HG02571 (cell line): ENCODE results near the gene TRMT11.
"Not testable (repeated sequence)": the region's sequence is repeated elsewhere in the genome, so short reads cannot be mapped to it uniquely, and the experiment has no call there.

Source experiments
- ATAC-seq: cut with Tn5 transposase; IDR thresholded peaks from one replicate; pipeline ENCODE4 v1.9.1; 2021; ENCODE audit warnings: mild to moderate bottlenecking, moderate library complexity; ENCODE audit not compliant: unreplicated experiment

The TRMT11 gene

GRCh38 chr6:125955973-125956372 lies 30.4 kb upstream of the TRMT11 start:
- ATAC-seq, result no peak

- ATAC-seq, result peak; percentile 90
Measured at GRCh38 chr6:125956506-125957390, 29.6 kb upstream of the TRMT11 start, which contains the start of gene HINT3. Gene HINT3, plus strand, starts transcription at chr6:125956770. Its CDS starts 208 bp downstream, at chr6:125956978.

- no peak for ATAC-seq
Measured at GRCh38 chr6:125957391-125957693, 29.0 kb upstream of the TRMT11 start.

DNA sequence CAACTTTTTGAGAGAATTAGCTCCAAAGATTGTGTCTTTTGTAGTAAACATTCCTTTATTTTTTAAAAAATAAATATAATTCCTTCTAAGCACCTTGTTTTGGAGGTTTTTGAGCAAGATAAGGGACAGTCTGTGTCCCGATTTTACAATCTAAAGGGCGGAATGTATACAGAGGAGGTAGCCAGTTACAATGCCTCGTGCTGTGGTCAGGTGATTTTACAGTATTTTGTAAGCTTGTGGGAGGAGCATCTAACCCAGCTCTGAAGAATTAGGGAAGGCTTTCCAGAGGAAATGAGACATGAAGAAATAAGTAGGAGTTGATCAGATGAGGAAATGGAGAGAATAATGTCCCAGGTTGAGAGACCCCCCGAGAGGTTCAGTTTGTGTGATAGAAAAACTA lies 28.5 kb upstream of the TRMT11 start:
- no peak for ATAC-seq

DNA sequence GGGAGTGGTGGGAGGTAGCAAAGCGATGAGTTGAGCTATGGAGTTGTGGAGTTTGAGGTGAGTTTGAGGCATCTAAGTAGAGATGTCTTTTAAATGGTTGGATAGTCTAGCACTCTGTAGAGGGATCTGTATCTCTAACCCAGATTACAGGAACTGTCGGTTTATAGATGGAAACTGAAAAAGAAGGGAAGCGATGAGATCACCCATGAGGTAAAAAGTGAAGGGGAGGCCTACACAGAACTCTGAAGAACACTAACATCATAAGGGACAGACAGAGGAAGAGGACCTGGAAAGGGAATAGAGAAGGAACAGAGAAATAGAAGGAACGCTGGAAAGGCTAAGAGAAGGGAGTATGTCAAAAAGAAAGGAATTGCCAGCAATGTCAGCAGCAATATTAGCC lies 27.3 kb upstream of the TRMT11 start:
- ATAC-seq, result no peak

DNA sequence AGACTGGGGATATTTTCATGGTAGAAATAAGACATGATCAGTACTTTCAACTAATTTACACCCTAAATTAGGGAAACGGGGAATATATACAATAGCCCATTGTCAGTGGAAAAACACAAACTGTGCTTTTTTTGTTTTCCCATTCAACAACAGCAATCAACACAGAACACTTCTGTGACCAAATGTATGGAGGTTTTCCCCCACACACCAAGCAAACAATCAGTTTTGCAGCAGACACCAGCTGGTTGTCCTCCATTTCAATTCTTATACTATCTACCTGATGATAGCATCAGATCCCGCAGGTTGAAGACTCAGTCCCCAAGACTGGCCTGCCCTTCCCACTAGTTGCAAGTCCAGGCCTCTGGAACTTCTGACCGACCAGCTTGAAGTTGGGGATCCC lies 25.2 kb upstream of the TRMT11 start:
- ATAC-seq, result no peak

DNA sequence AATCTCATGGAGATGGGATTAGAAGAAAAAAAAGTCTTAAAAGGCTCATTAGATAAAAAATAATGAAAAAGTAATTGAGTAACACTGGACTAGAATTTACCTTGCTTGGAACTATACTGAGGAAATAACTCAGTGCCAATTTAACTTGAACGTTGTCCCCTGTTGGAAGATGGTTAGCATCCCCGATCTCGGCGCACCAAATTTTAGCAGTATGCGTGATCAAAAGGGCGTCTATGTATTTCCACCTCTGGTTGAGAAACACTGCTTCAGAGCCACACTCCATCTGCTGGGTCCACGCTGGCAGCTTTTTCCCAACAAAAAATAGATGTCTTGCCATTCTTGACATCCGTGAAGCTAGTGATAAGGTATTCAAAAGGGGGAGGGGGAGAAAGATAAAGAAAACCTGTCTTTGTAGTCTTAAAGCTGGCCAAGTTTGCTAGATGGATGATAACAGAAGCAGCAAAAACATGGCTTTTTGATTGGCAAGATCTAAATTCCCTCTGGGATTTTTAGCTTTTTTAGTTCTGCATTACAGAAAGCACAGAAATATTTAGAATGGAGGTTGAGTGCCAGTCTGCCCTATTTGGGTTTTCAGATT lies 23.3 kb upstream of the TRMT11 start:
- no peak for ATAC-seq

DNA sequence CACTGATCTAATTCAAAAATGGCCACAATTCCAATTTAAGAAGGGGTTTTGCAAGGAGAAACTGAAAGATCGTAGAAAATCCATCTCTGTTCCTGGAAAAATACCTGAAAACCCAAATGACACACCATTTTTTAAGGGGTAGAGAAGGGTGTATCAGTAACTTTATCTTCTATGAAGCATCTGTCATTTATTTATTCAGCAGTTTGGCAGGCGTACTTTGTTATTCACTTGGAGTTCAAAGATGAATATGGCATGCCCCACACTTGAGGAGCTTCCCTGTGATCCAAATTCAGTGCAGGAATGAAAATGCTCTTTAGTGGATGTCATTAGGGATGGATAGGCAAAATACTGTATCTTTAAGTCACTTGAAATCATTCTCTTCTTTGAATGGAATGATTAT lies 22.5 kb upstream of the TRMT11 start:
- ATAC-seq, result no peak

GRCh38 chr6:125966569-125966968 lies 19.8 kb upstream of the TRMT11 start:
- no peak for ATAC-seq

DNA sequence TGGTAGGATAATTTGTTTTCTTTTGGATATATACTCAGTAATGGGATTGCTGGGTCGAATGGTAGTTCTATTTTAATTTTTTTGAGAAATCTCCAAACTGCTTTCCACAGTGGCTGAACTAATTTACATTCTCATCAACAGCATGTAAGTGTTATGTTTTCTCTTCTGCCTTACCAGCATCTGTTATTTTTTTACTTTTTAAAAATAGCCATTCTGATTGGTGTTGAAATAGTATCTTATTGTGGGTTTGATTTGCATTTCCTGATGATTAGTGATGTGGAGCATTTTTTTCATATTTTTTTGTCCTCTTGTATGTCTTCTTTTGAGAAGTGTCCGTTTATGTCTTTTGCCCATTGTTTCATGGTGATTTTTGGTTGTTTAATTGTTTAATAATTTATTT lies 17.8 kb upstream of the TRMT11 start:
- no peak for ATAC-seq

DNA sequence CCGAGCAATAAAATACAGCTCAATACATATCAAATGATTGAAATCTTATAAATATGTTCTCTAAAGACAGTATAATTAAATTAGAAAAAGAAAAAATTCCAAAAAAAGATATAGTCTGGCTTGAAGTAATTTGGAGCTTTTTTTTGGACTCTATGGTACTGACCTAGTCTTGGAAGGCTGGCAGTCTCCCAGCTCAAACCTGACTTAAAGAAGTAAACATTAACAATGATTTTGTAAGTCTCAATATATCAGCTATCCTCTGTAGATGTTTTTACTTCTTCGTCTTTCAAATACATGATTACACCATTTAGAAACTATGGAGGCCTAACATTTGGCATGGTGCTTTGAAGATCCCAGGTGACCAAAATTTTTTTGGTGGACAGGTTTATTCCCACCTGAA lies 15.6 kb upstream of the TRMT11 start:
- ATAC-seq, result no peak

- ATAC-seq, result not testable (repeated sequence)
Measured at GRCh38 chr6:125972478-125972877, 13.9 kb upstream of the TRMT11 start.

- ATAC-seq, result no peak
Measured at GRCh38 chr6:125974214-125974866, 12.0 kb upstream of the TRMT11 start.

DNA sequence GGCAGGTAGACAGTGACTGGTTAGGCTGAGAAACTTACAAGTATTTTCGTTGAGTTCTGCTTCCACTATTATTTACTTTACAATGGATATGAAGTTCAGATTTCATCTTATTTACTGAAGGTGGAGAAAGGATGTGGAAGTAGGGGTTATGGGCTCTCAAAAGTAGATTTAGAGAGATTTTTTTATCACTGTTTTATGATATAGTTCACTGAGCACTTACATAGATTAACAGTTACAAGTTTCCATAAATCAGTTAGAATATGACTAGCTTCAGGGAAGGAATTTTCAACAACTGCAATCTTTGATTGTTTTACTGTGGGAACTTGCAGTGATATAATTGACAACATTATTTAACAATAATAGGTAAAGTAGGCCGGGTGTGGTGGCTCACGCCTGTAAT lies 7.2 kb upstream of the TRMT11 start:
- ATAC-seq, result no peak

DNA sequence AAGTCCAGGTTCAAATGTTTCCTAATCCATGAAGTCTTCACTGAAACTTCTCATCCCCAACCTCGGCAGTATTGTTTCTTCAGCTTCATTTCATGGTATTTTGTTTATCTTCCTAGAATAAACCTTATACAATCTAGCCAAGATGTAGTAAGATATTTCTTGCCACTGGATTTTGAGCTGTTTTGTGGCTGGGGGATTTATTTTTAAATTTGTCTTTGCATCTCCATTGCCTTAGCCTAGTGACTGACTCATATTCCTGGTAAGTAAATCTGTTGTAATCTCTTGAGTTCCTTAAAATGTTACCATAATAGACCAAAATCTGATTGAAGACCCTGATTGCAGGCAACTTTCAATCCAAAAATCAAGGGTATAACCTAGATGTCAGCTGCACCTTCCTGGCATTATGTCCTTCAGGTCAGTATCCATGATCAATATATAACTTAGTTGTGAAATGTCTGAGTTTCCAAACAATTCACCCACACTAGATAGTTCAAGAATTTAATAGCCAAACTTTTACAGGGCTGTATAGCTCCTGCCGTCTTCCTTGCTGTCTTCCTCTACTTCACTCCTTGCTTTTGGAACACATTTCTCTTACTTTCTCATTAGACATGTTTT lies 4.7 kb upstream of the TRMT11 start:
- ATAC-seq, result no peak

DNA sequence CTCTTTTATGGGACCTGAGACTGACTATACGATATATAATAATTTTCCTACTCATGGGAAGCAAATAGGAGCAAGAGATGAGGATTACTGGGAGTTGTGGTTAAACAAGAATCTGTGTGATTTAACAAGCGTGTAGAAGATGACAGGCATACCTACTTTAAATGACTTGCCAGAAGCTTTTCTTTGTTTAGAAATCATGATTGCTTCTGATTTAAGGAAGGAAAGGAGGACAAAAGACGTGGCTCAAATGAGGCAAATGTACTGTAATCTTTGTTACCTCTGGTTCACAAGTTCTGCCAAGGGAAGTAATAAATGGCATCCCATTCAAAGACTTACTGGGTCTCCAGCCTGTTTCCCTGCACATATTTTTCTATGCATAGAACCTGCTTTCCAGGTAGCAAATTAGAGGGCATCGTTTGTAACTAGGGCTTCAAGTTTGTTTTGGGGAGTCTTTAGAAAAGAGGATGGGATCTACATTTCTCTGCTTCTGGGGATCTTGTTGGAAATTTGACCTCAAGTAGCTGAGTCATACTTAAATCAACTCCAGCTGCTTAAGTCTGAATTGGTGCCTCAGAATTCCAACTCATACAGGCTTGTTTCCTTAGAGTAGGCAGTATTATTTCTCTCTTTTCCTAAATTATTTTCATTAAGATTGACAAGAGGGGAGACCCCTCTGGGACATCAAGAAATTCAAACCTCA lies 2.9 kb upstream of the TRMT11 start:
- ATAC-seq, result no peak

DNA sequence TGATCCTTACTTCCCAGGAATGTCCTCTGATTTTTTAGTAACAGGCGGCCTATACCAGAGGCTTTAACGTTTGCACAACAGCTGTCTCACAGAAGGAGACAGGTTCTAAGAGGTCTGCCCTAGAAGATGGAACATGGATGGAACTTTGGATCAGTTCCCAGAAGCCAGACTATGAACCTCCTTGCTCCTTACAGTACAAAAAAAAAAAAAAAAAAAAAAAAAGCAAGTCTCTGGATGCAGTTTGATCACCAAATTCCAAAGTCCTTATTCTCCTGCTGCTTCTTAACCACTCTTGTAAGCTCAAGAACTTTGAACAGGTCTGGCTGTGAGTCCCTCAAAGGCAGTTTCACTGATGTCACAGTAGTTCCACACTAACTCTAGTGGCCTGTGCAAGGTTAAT lies 2.0 kb upstream of the TRMT11 start:
- no peak for ATAC-seq

DNA sequence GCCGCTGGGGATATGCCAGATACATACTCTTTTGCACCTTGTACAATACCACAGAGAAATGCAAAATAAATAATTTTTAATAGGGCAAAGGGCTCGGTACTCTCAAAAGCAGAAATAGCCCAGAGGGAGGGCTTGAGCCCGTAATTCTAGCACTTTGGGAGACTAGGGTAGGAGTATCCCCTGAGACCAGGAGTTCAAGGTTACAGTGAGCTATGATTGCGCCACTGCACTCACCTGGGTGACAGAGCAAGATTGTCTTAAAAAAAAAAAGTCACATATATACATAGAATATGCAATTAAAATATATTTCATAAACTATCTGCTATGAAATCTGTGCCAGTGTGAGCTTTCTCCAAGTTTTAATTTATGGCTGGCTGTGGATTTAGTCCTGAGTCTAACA lies 818 bp upstream of the TRMT11 start:
- no peak for ATAC-seq

DNA sequence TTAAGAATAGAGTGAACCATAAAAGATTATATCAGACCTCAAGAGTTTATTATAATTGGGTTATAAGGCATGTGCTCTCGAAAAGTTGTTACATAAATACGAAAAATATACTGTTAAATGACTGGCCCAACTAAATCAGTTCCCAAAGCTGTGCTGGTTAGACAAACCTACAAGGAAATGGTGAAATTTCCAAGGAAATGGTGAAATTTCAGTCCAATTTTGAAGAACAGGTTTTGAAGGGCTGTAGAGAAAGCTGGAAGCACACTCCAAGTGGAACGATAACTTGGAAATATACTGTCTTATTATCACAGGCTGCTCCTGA lies 400 bp upstream of the TRMT11 start:
- ATAC-seq, result no peak

DNA sequence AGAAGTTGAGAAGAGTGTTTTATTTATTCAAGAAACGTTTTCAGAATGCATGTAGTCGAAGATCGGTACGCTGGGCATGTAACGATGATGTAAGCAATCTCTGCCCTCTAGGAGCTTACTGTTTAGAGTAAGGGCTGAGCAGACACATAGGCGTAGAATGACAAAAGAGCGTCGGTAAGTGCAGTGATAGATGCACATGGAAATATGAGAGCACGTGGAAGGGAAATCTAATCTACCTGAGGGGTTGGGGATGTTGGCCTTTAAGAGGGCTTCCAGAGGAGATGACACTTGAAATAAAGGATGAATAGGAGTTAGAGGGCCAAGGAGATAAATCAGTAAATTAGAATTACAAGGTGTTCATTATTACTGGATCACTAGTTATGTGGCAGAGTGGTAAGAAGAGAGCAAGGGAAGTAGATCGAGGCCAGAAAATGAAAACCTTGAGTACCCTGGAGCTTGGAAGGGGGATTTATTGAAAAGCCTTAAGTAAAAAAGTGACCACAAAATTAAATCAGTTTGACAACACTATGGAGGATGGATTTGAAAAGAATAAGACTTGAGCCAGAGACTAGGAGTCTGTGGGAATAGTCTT lies 782 bp downstream of the TRMT11 start:
- peak; percentile 18 for ATAC-seq

DNA sequence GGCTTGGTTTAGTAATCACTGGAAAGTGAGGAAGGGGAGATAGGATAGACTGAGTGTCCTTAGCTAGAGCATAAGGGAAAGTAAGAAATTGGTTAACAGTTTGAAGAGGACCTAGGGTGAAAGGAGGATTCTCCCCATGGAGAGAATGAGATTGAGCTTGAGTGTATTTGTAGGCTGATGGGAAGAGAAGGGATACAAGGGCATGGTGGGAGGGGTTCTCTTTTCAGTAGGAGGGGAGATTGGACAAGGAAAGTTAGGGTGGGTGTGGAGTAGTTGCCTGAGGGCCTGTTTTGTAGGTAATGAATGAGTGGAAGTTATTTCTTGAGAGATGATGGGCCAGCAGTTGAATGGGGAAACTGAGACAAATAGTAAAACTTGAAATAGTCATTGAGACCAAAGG lies 1.9 kb downstream of the TRMT11 start:
- no peak for ATAC-seq
